Endothelial cell of umbilical vein (primary cell): ENCODE measurements around the gene THEM5. TPM values are rescaled to one million over a fixed set of nuclear protein-coding genes. Genes with fewer than 3 reads are reported as not detected.

Source experiments
- BruUV-seq: library from RNA; stranded (reverse); fragments of 400-500 nt; replicated peaks from 2 replicates; lab custom pipeline; 2021; lab: Mats Ljungman, UMichigan
- CTCF ChIA-PET: fragments of 300-600, 350-600 bp; sonication (Branson Sonifier 250); formaldehyde crosslinking; loops from one replicate; lab custom pipeline; 2021; ENCODE audit warnings: antibody characterized with exemption, inconsistent platforms; lab: Charles Lee
- POLR2A ChIA-PET: fragments of 300-600, 350-600 bp; sonication (Branson Sonifier 250); formaldehyde crosslinking; loops from one replicate; lab custom pipeline; 2021; ENCODE audit warnings: antibody characterized with exemption, inconsistent platforms; lab: Charles Lee
- DNase-seq: peaks from one replicate; pipeline ENCODE4 v3.0.0-alpha.2; 2011; ENCODE audit warnings: low read depth, low spot score
- FAIRE-seq: peaks from 2 replicates; lab custom pipeline; 2011; peaks lifted over from hg19 to GRCh38; lab: Jason Lieb, UNC
- H2AFZ ChIP-seq: 2 replicates; pipeline ENCODE4 v1.6.0; 2012; ENCODE audit warnings: low read depth, low read length, control low read depth, inconsistent platforms
- H3K27ac ChIP-seq: 2 replicates; pipeline ENCODE4 v1.5.1; 2011; ENCODE audit warnings: low read depth, mild to moderate bottlenecking, control low read depth, low read length, moderate library complexity; ENCODE audit not compliant: insufficient read depth
- H3K27me3 ChIP-seq, 2 experiments: 2 replicates each; pipeline versions ENCODE4 v1.6.0 to v1.6.1; 2011; ENCODE audit warnings: low read length in 2 of 2, mixed read lengths in 1 of 2; ENCODE audit not compliant: control insufficient read depth in 2 of 2, insufficient read depth in 2 of 2
- H3K36me3 ChIP-seq, 2 experiments: 2 replicates in 1 of 2; 3 replicates in 1 of 2; pipeline ENCODE4 v1.5.1; 2011; ENCODE audit warnings: low read length in 2 of 2, mild to moderate bottlenecking in 1 of 2, moderate library complexity in 1 of 2; ENCODE audit not compliant: control insufficient read depth in 2 of 2, insufficient read depth in 2 of 2; ENCODE audit errors: extremely low read depth in 1 of 2
- H3K4me1 ChIP-seq: 3 replicates; pipeline ENCODE4 v1.5.1; 2011; ENCODE audit warnings: mild to moderate bottlenecking, low read length; ENCODE audit not compliant: control insufficient read depth, insufficient read depth; ENCODE audit errors: extremely low read depth
- H3K4me2 ChIP-seq: 2 replicates; pipeline ENCODE4 v1.6.1; 2011; ENCODE audit warnings: low read length, control low read depth, mixed read lengths; ENCODE audit not compliant: insufficient read depth
- H3K4me3 ChIP-seq, 3 experiments: fragments of 200-600 bp in 1 of 3; sonication (generic), shearing (Covaris generic) in 1 of 3; replicated peaks in 1 of 3; 2 replicates each; pipeline ENCODE4 v1.5.1; 2011 to 2016; ENCODE audit warnings: control low read depth in 3 of 3, low read length in 3 of 3, mild to moderate bottlenecking in 2 of 3, inconsistent platforms in 1 of 3, low read depth in 1 of 3, moderate library complexity in 1 of 3; ENCODE audit not compliant: insufficient read depth in 1 of 3
- H3K79me2 ChIP-seq: 2 replicates; pipeline ENCODE4 v1.6.0; 2012; ENCODE audit warnings: low read length, inconsistent platforms; ENCODE audit not compliant: control insufficient read depth, insufficient read depth
- H3K9ac ChIP-seq: replicated peaks from 2 replicates; pipeline ENCODE3; 2011; ENCODE audit warnings: low read length, control low read depth; ENCODE audit not compliant: insufficient read depth; ENCODE audit errors: extremely low read depth
- H3K9me1 ChIP-seq: replicated peaks from 3 replicates; pipeline ENCODE4 v1.6.0; 2011; ENCODE audit warnings: mild to moderate bottlenecking, low read length; ENCODE audit not compliant: control insufficient read depth, insufficient read depth; ENCODE audit errors: extremely low read depth
- H3K9me3 ChIP-seq: replicated peaks from 2 replicates; pipeline ENCODE4 v1.5.1; 2012; ENCODE audit warnings: low read length, inconsistent platforms; ENCODE audit not compliant: control insufficient read depth, insufficient read depth
- H4K20me1 ChIP-seq: replicated peaks from 2 replicates; pipeline ENCODE3; 2011; ENCODE audit warnings: mild to moderate bottlenecking, low read length; ENCODE audit not compliant: control insufficient read depth, insufficient read depth; ENCODE audit errors: extremely low read depth
- CTCF ChIP-seq, 2 donors: IDR thresholded peaks; 1 replicate in 1 of 2; 2 replicates in 1 of 2; pipeline ENCODE4 v1.5.1; 2011; ENCODE audit warnings: low read length in 2 of 2, mild to moderate bottlenecking in 2 of 2, moderate library complexity in 2 of 2, control low read depth in 1 of 2, inconsistent platforms in 1 of 2, low read depth in 1 of 2; ENCODE audit not compliant: insufficient read depth in 1 of 2; ENCODE audit errors: extremely low read depth in 1 of 2
- EZH2 ChIP-seq: IDR thresholded peaks from 2 replicates; pipeline ENCODE4 v1.6.1; 2012; ENCODE audit warnings: borderline replicate concordance, low read depth, mild to moderate bottlenecking, moderate library complexity, low read length, inconsistent platforms; ENCODE audit not compliant: severe bottlenecking
- FOS ChIP-seq: IDR thresholded peaks from 2 replicates; pipeline ENCODE4 v1.6.1; 2011; ENCODE audit warnings: mild to moderate bottlenecking, low read length, moderate library complexity, borderline replicate concordance; ENCODE audit not compliant: insufficient read depth
- GATA2 ChIP-seq: IDR thresholded peaks from 2 replicates; pipeline ENCODE4 v1.7.0; 2011; ENCODE audit warnings: low read depth, mild to moderate bottlenecking, moderate library complexity, mixed read lengths, low read length; ENCODE audit not compliant: insufficient read length, insufficient read depth
- JUN ChIP-seq: IDR thresholded peaks from 2 replicates; pipeline ENCODE4 v1.6.1; 2011; ENCODE audit warnings: borderline replicate concordance, low read depth; ENCODE audit not compliant: insufficient read length, insufficient read depth
- MAX ChIP-seq: IDR thresholded peaks from 2 replicates; pipeline ENCODE4 v1.6.1; 2011; ENCODE audit not compliant: insufficient read depth, insufficient read length
- MYC ChIP-seq: IDR thresholded peaks from one replicate; pipeline ENCODE4 v1.6.1; 2011; ENCODE audit warnings: mild to moderate bottlenecking, low read depth, low read length
- POLR2A ChIP-seq: IDR thresholded peaks from 2 replicates; pipeline ENCODE4 v1.6.1; 2012; ENCODE audit warnings: low read depth, mild to moderate bottlenecking, control low read depth, low read length
- POLR2AphosphoS5 ChIP-seq: IDR thresholded peaks from 2 replicates; pipeline ENCODE4 v1.6.1; 2012; ENCODE audit warnings: low read depth, mild to moderate bottlenecking, control low read depth, low read length, moderate library complexity; ENCODE audit not compliant: insufficient read depth
- dilution Hi-C: fragments of 300-500 bp; cut with MboI; formaldehyde crosslinking; loops from one replicate; pipeline ENCODE4 v1.15.0; 2019; ENCODE audit warnings: low sequenced_read_pairs; ENCODE audit not compliant: extremely low pct_ligation_motif_present
- intact Hi-C: fragments of 100-400 bp; cut with micrococcal nuclease; formaldehyde crosslinking; loops from one replicate; pipeline ENCODE4 v1.10.0; 2022
- polyA plus RNA-seq, 4 experiments: library from polyadenylated mRNA; depleted of rRNA in 3 of 4; stranded (reverse) in 3 of 4; unstranded in 1 of 4; fragments of >200 nt; gene quantifications; 2 replicates each; pipeline versions ENCODE4 v1.2.1 to v1.2.3, GENCODE V29; 2011 to 2012; ENCODE audit warnings: missing spikeins in 1 of 4
- total RNA-seq: library from RNA; stranded (reverse); gene quantifications from 2 replicates; pipeline ENCODE4 v1.2.3, GENCODE V29; 2021

The THEM5 gene
- total and polyA plus RNA-seq, 2 donors (not counting 3 experiments of a cell fraction or from before 2014, with no cell fraction given) = not detected

GRCh38 chr1:151882466-151882865, 29.0 kb upstream of the THEM5 start:
- intact Hi-C loops (no loop called here), dilution Hi-C loops (no loop called here)
- Histone ChIP-seq H3K9ac (no peak overlapping the region), H3K27ac (no peak overlapping the region), H3K4me2 (no peak overlapping the region), H3K4me1 (peaks cover 7% of the 10 kb centered on the region), H3K4me3 (no peak overlapping the region), H3K27me3 (no peaks in the 10 kb centered on the region), H3K36me3 (no peaks in the 10 kb centered on the region), H4K20me1 (no peaks in the 10 kb centered on the region), H3K79me2 (no peaks in the 10 kb centered on the region), H3K9me3 (no peaks in the 10 kb centered on the region), H3K9me1 (no peaks in the 10 kb centered on the region), H2AFZ (no peak overlapping the region)
- BruUV-seq = no TSS peak
- no peak for DNase-seq
- no peak for FAIRE-seq
- TF ChIP-seq GATA2 (no peak), CTCF (IDR thresholded peaks at IDR 0.05; ENCODE audit: extremely low read depth in 1 of 2, insufficient read depth in 1 of 2, low read depth in 1 of 2, low read length in 2 of 2) (no peak), JUN (no peak), MAX (no peak), POLR2A (no peak), EZH2 (no peak), POLR2AphosphoS5 (no peak), MYC (no peak), FOS (no peak)
- CTCF ChIA-PET = interaction anchor here (1.0 to 2.3 kb wide), 14 partner anchors 8 to 119 kb away, joined by 3 to 18 read pairs (median 4); no protein-coding TSS in a partner anchor
- POLR2A ChIA-PET = no interaction called here
